Stimulated activated CD8-positive, alpha-beta memory T cell treated with anti-CD3 and anti-CD28 coated beads, Interleukin-2, amount 100 ng/mL, for 1 hour (primary cell): ENCODE data around the gene ARHGEF7.

Experiments used
- DNase-seq, 2 donors: peaks; one replicate each; pipeline ENCODE4 v3.0.0-alpha.2; 2020; ENCODE audit warnings: low read depth in 2 of 2

The ARHGEF7 gene

GRCh38 chr13:111346101-111346680 is 231.1 kb downstream of the ARHGEF7 start:
- DNase-seq: no peak

- DNase-seq: no peak
These were observed 232.3 kb downstream of the ARHGEF7 start for GRCh38 chr13:111347438-111347837.

DNA sequence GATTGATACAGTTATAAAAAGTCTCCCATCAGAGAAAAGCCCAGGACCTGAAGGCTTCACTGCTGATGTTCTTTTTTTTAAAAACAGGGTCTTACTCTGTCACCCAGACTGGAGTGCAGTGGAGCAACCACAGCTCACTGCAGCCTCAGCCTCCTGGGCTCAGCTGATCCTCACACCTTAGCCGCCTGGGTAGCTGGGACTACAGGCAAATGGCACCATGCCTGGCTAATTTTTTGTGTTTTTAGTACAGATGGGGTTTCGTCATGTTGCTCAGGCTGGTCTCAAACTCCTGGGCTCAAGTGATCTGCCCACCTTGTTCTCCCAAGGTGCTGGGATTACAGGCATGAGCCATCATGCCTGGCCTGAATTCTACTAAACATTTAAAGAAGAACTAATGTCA is 238.4 kb downstream of the ARHGEF7 start:
- DNase-seq: no peak

DNA sequence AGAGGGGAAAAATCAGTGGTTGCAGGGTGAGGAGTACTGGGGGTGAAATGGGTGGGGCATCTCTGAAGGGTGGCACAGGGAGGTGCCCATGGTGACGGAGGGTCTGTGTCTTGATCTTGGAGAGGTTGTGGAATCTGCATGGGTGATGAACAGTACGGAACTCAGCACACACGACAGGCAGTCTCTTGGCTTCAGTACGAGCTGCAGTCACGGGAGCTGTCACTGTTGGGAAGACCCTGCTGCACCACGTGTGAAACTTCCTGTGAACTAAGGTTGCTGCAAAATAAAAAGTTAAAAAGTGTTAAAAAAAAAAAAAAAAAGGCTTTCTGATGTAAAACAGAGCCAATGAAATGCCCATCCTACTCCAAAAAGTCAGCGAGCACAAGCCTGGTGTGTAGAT is 239.7 kb downstream of the ARHGEF7 start:
- DNase-seq: no peak
